Endodermal cell (in vitro differentiated cells): ENCODE results near the gene CHMP1A. TPM values are rescaled to one million over a fixed set of nuclear protein-coding genes. Genes with fewer than 3 reads are reported as not detected.

Source experiments
- DNase-seq: peaks from one replicate; pipeline ENCODE4 v3.0.0-alpha.2; 2017
- H3K27ac ChIP-seq: 2 replicates; pipeline ENCODE4 v1.5.1; 2013; ENCODE audit warnings: mild to moderate bottlenecking, low read depth, low read length, moderate library complexity
- H3K27me3 ChIP-seq: 2 replicates; pipeline ENCODE4 v1.6.1; 2013; ENCODE audit warnings: mild to moderate bottlenecking, low read length, moderate library complexity; ENCODE audit not compliant: insufficient read depth, control insufficient read depth, poor library complexity, severe bottlenecking
- H3K36me3 ChIP-seq: 2 replicates; pipeline ENCODE4 v1.7.0; 2013; ENCODE audit warnings: mild to moderate bottlenecking, low read length, moderate library complexity; ENCODE audit not compliant: control insufficient read depth, insufficient read depth
- H3K4me1 ChIP-seq: one replicate; pipeline ENCODE4 v1.7.0; 2013; ENCODE audit warnings: low read length; ENCODE audit not compliant: control insufficient read depth, insufficient read depth
- H3K4me3 ChIP-seq: 2 replicates; pipeline ENCODE4 v1.5.1; 2013; ENCODE audit warnings: mild to moderate bottlenecking, low read length, moderate library complexity
- H3K9ac ChIP-seq: 2 replicates; pipeline ENCODE4 v1.6.1; 2013; ENCODE audit warnings: mild to moderate bottlenecking, low read length, moderate library complexity; ENCODE audit not compliant: poor library complexity, severe bottlenecking; ENCODE audit errors: extremely low read depth
- H3K9me3 ChIP-seq: 2 replicates; pipeline ENCODE4 v1.6.1; 2013; ENCODE audit warnings: mild to moderate bottlenecking, low read length, moderate library complexity; ENCODE audit not compliant: control insufficient read depth
- H3K27ac Mint-ChIP-seq: 2 replicates; pipeline ENCODE4 v1.8.0; 2020; ENCODE audit warnings: mixed read lengths
- H3K27me3 Mint-ChIP-seq: 2 replicates; pipeline ENCODE4 v1.8.0; 2021; ENCODE audit warnings: mild to moderate bottlenecking, mixed read lengths; ENCODE audit not compliant: insufficient read depth
- H3K36me3 Mint-ChIP-seq: 2 replicates; pipeline ENCODE4 v1.8.0; 2020; ENCODE audit warnings: low read depth, mixed read lengths
- H3K4me1 Mint-ChIP-seq: 2 replicates; pipeline ENCODE4 v1.8.0; 2020; ENCODE audit warnings: mixed read lengths
- H3K4me3 Mint-ChIP-seq: 2 replicates; pipeline ENCODE4 v1.8.0; 2020; ENCODE audit warnings: mild to moderate bottlenecking, moderate library complexity, mixed read lengths
- H3K9me3 Mint-ChIP-seq: 2 replicates; pipeline ENCODE4 v1.8.0; 2020; ENCODE audit warnings: mild to moderate bottlenecking, mixed read lengths
- CTCF ChIP-seq: fragments of 200-600 bp; sonication (generic); conservative IDR thresholded peaks from 2 replicates; pipeline ENCODE4 v1.5.0; 2021; ENCODE audit warnings: antibody characterized with exemption, mild to moderate bottlenecking
- WGBS, 2 experiments: methylation state at CpG; one replicate each; pipeline versions ENCODE4 v1.1.5 to v1.1.7; 2013; ENCODE audit warnings: missing lambda C conversion rate in 2 of 2, mixed read lengths in 1 of 2; ENCODE audit not compliant: insufficient coverage in 1 of 2, insufficient read length in 1 of 2; 5-methylcytosine and 5-hydroxymethylcytosine counted together
- total RNA-seq, 2 donors: library from RNA; stranded (reverse); fragmentation: NEBNext Ultra II Directional in 1 of 2; extraction: Animal tissue kit (Norgen Biotek cat#: 25700) in 1 of 2; gene quantifications; 2 replicates in 1 of 2; 3 replicates in 1 of 2; pipeline ENCODE4 v1.2.1, GENCODE V29; 2021

The CHMP1A gene
- total RNA-seq, 2 donors from 2014 or later = 104 to 106 TPM

- Histone ChIP-seq H3K36me3 (peaks cover 58% of the 10 kb centered on the region), H3K9me3 (peaks cover 39% of the 10 kb centered on the region), H3K9ac (peak overlapping the region; percentile 77), H3K4me1 (no peaks in the 10 kb centered on the region), H3K27me3 (no peaks in the 10 kb centered on the region), H3K27ac (peak overlapping the region; percentile 61), H3K4me3 (peak overlapping the region; percentile 87)
- peak overlapping the region; percentile 73 for H3K4me3 Mint-ChIP-seq
- peaks cover 37% of the 10 kb centered on the region for H3K9me3 Mint-ChIP-seq
- 30 to 38% methylated on average over 26 to 42 of the region's 42 CpGs for WGBS, 2 experiments
- H3K27ac Mint-ChIP-seq = peak overlapping the region; percentile 93
- no peaks in the 10 kb centered on the region for H3K27me3 Mint-ChIP-seq
- peaks cover 6% of the 10 kb centered on the region for H3K4me1 Mint-ChIP-seq
- peaks cover 78% of the 10 kb centered on the region for H3K36me3 Mint-ChIP-seq
- DNase-seq = peak; percentile 80
- TF ChIP-seq CTCF = peak; percentile 22
Observed at GRCh38 chr16:89687092-89687940, 29.8 kb upstream of the CHMP1A start.

GRCh38 chr16:89686520-89687091 is 29.1 kb upstream of the CHMP1A start, which contains the start of gene CDK10:
Gene CDK10, plus strand, starts transcription at chr16:89686689. Its CDS starts 22 bp downstream, at chr16:89686711.
- peak within 1 kb of the TSS; percentile 93 for H3K27ac Mint-ChIP-seq

GRCh38 chr16:89685916-89686315 is 28.4 kb upstream of the CHMP1A start:
- H3K4me3 Mint-ChIP-seq = peak overlapping the region; percentile 73
- TF ChIP-seq CTCF = no peak
- 88% methylated on average over 1 of the region's 1 CpG; no CpG with 5 or more reads in 1 of the 2 experiments for WGBS, 2 experiments
- no peak for DNase-seq
- peaks cover 79% of the 10 kb centered on the region for H3K36me3 Mint-ChIP-seq
- Histone ChIP-seq H3K27ac (no peak overlapping the region), H3K27me3 (no peaks in the 10 kb centered on the region), H3K36me3 (peaks cover 53% of the 10 kb centered on the region), H3K9ac (no peak overlapping the region), H3K9me3 (peaks cover 53% of the 10 kb centered on the region), H3K4me1 (no peaks in the 10 kb centered on the region), H3K4me3 (peak overlapping the region; percentile 71)
- H3K9me3 Mint-ChIP-seq = peaks cover 51% of the 10 kb centered on the region
- H3K4me1 Mint-ChIP-seq = peaks cover 6% of the 10 kb centered on the region
- no peaks in the 10 kb centered on the region for H3K27me3 Mint-ChIP-seq
- no peak overlapping the region for H3K27ac Mint-ChIP-seq

More at GRCh38 chr16:89686520-89687091, 29.1 kb upstream of the CHMP1A start, which contains the start of gene CDK10:
- 1 to 2% methylated on average over 32 to 67 of the region's 67 CpGs for WGBS, 2 experiments
- peaks cover 44% of the 10 kb centered on the region for H3K9me3 Mint-ChIP-seq
- Histone ChIP-seq H3K4me3 (peak within 1 kb of the TSS; percentile 87), H3K4me1 (no peaks in the 10 kb centered on the region), H3K36me3 (peaks cover 58% of the 10 kb centered on the region), H3K9ac (peak within 1 kb of the TSS; percentile 77), H3K27ac (peak within 1 kb of the TSS; percentile 61), H3K9me3 (peaks cover 46% of the 10 kb centered on the region), H3K27me3 (no peaks in the 10 kb centered on the region)
- TF ChIP-seq CTCF = no peak
- peaks cover 6% of the 10 kb centered on the region for H3K4me1 Mint-ChIP-seq
- H3K27me3 Mint-ChIP-seq = no peaks in the 10 kb centered on the region
- DNase-seq = peak; percentile 97
- H3K4me3 Mint-ChIP-seq = peak within 1 kb of the TSS; percentile 73
- H3K36me3 Mint-ChIP-seq = peaks cover 77% of the 10 kb centered on the region
